Neural cell (in vitro differentiated cells): ENCODE data around the gene CDH4. TPM values are rescaled to one million over a fixed set of nuclear protein-coding genes. Genes with fewer than 3 reads are reported as not detected.

Experiments used
- H2AFZ ChIP-seq: fragments of 200-600, 300-800 bp; sonication (generic), shearing (Covaris generic); 2 replicates; pipeline ENCODE4 v1.6.0; 2014; ENCODE audit warnings: low read depth, mild to moderate bottlenecking, antibody characterized with exemption, low read length, moderate library complexity
- H3F3A ChIP-seq: fragments of 200-600 bp; shearing (Covaris generic); 2 replicates; pipeline ENCODE4 v1.6.1; 2016; ENCODE audit warnings: mild to moderate bottlenecking, moderate library complexity, mixed read lengths, antibody characterized with exemption, low read length; ENCODE audit not compliant: insufficient read depth, poor library complexity, severe bottlenecking
- H3K27ac ChIP-seq: fragments of 200-600, 300-800 bp; sonication (generic), shearing (Covaris generic); 2 replicates; pipeline ENCODE4 v1.5.1; 2014; ENCODE audit warnings: mild to moderate bottlenecking, low read length, moderate library complexity
- H3K27me3 ChIP-seq: fragments of 300-800, 200-600 bp; sonication (generic), shearing (Covaris generic); 2 replicates; pipeline ENCODE4 v1.6.0; 2014; ENCODE audit warnings: mild to moderate bottlenecking, low read depth, low read length, moderate library complexity; ENCODE audit not compliant: insufficient read depth
- H3K36me3 ChIP-seq: fragments of 300-800, 200-600 bp; sonication (generic), shearing (Covaris generic); 2 replicates; pipeline ENCODE4 v1.5.1; 2014; ENCODE audit warnings: mild to moderate bottlenecking, antibody characterized with exemption, low read length, moderate library complexity; ENCODE audit not compliant: insufficient read depth
- H3K4me2 ChIP-seq: fragments of 300-800, 200-600 bp; sonication (generic), shearing (Covaris generic); 2 replicates; pipeline ENCODE4 v1.6.0; 2014; ENCODE audit warnings: mild to moderate bottlenecking, low read length
- H3K4me3 ChIP-seq: fragments of 300-800, 200-600 bp; sonication (generic), shearing (Covaris generic); 2 replicates; pipeline ENCODE4 v1.5.1; 2014; ENCODE audit warnings: mild to moderate bottlenecking, low read length, moderate library complexity
- H3K79me2 ChIP-seq: fragments of 200-600 bp; shearing (Covaris generic); replicated peaks from 2 replicates; pipeline ENCODE4 v1.6.0; 2014; ENCODE audit warnings: mild to moderate bottlenecking, low read length, moderate library complexity; ENCODE audit not compliant: insufficient read depth
- H3K9ac ChIP-seq: fragments of 300-800, 200-600 bp; sonication (generic), shearing (Covaris generic); 2 replicates; pipeline ENCODE4 v1.6.1; 2016; ENCODE audit warnings: mild to moderate bottlenecking, low read length, mixed read lengths
- H3K9me2 ChIP-seq: fragments of 200-600 bp; shearing (Covaris generic); 2 replicates; pipeline ENCODE4 v1.6.1; 2016; ENCODE audit warnings: mild to moderate bottlenecking, low read length, mixed read lengths; ENCODE audit not compliant: insufficient read depth
- H3K9me3 ChIP-seq: fragments of 200-600, 300-800 bp; sonication (generic), shearing (Covaris generic); 2 replicates; pipeline ENCODE4 v1.6.1; 2016; ENCODE audit warnings: mild to moderate bottlenecking, mixed run types, low read length, moderate library complexity, mixed read lengths
- H4K20me1 ChIP-seq: fragments of 200-600 bp; shearing (Covaris generic); 2 replicates; pipeline ENCODE4 v1.6.1; 2016; ENCODE audit warnings: mild to moderate bottlenecking, mixed run types; ENCODE audit not compliant: insufficient read depth
- EP300 ChIP-seq: fragments of 450-650 bp; conservative IDR thresholded peaks from 2 replicates; pipeline ENCODE4 v1.6.1; 2014; ENCODE audit warnings: antibody characterized with exemption, mild to moderate bottlenecking, moderate library complexity; ENCODE audit not compliant: poor library complexity, severe bottlenecking
- EZH2 ChIP-seq: fragments of 200-600, 300-800 bp; shearing (Covaris generic), sonication (generic); IDR thresholded peaks from 2 replicates; pipeline ENCODE4 v1.6.1; 2014; ENCODE audit warnings: antibody characterized with exemption, low read length, borderline replicate concordance, mild to moderate bottlenecking; ENCODE audit not compliant: insufficient read depth, poor library complexity, severe bottlenecking
- MXI1 ChIP-seq: fragments of 450-650 bp; conservative IDR thresholded peaks from 2 replicates; pipeline ENCODE4 v1.6.1; 2014; ENCODE audit warnings: antibody characterized with exemption, mild to moderate bottlenecking; ENCODE audit not compliant: poor library complexity, severe bottlenecking
- POLR2AphosphoS5 ChIP-seq: IDR thresholded peaks from 2 replicates; pipeline ENCODE4 v1.6.1; 2012
- RAD21 ChIP-seq: fragments of 450-650 bp; conservative IDR thresholded peaks from 2 replicates; pipeline ENCODE4 v1.6.1; 2014; ENCODE audit warnings: antibody characterized with exemption, mild to moderate bottlenecking, moderate library complexity
- SMC3 ChIP-seq: fragments of 450-650 bp; conservative IDR thresholded peaks from 2 replicates; pipeline ENCODE4 v1.6.1; 2014; ENCODE audit warnings: antibody characterized with exemption, mild to moderate bottlenecking, moderate library complexity; ENCODE audit not compliant: poor library complexity
- TAF1 ChIP-seq: IDR thresholded peaks from 2 replicates; pipeline ENCODE4 v1.6.1; 2012; ENCODE audit warnings: low read depth
- polyA plus RNA-seq: library from polyadenylated mRNA; depleted of rRNA; stranded (reverse); fragments of >200 nt; gene quantifications from 2 replicates; pipeline ENCODE4 v1.2.3, GENCODE V29; 2014
- TF ChIP-seq, protein P1 (sequence below): fragments of 450-650 bp; IDR thresholded peaks from 2 replicates; pipeline ENCODE4 v1.5.1; 2014; ENCODE audit warnings: antibody characterized with exemption, mild to moderate bottlenecking, moderate library complexity; ENCODE audit not compliant: poor library complexity, severe bottlenecking
- TF ChIP-seq, protein P2 (sequence below): IDR thresholded peaks from 2 replicates; pipeline ENCODE4 v1.6.1; 2012; ENCODE audit warnings: borderline replicate concordance

Gene CDH4
- polyA plus RNA-seq, 1 donor from 2014 or later: 24.6 TPM

DNA sequence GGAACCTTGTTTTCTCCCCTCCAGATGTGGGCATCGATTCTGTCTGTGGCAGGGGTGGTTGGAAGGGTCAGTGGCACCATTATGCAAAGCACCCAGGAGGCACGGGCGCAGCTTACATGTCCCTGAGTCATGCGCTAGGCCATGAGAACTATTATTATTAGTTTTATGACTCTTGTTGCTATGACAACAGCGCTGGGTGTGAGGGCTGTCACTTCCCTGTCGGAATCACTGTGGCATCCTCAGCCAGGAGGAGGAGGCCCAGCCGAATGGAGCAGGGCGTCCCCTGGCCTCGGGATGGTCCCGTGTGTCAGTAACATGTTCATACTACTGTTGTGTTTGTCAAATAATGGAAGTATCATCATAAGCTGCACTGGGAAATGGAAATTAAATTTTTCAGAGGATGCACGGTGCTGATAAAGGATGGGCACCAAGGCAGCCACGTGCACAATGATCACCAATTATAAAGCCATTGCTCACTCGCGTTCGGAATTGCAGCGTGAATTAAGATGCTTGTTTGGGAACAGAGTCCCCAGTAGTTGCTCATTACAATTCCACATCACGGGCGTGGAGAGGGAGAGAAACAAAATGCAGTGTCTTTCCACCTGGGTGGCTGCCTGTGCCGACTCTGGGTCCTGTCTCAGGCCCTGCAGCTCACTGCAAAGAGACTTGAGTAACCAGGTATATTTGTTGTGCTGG, 247.9 kb downstream of the CDH4 start:
- Histone ChIP-seq H3K36me3 (peaks cover 6% of the 10 kb centered on the region), H3K9me2 (no peaks in the 10 kb centered on the region), H3K79me2 (no peaks in the 10 kb centered on the region), H3K27ac (peak overlapping the region; percentile 79), H2AFZ (no peak overlapping the region), H3K4me2 (no peak overlapping the region), H3K27me3 (no peaks in the 10 kb centered on the region), H3K9ac (peak overlapping the region; percentile 47), H3F3A (no peaks in the 10 kb centered on the region), H3K9me3 (no peaks in the 10 kb centered on the region), H4K20me1 (no peaks in the 10 kb centered on the region), H3K4me3 (peak overlapping the region; percentile 21)
- TF ChIP-seq TAF1 (no peak), POLR2AphosphoS5 (peak; percentile 42), RAD21 (no peak), MXI1 (peak; percentile 20), EP300 (peak; percentile 19), SMC3 (no peak)
- TF ChIP-seq, protein P1, sequence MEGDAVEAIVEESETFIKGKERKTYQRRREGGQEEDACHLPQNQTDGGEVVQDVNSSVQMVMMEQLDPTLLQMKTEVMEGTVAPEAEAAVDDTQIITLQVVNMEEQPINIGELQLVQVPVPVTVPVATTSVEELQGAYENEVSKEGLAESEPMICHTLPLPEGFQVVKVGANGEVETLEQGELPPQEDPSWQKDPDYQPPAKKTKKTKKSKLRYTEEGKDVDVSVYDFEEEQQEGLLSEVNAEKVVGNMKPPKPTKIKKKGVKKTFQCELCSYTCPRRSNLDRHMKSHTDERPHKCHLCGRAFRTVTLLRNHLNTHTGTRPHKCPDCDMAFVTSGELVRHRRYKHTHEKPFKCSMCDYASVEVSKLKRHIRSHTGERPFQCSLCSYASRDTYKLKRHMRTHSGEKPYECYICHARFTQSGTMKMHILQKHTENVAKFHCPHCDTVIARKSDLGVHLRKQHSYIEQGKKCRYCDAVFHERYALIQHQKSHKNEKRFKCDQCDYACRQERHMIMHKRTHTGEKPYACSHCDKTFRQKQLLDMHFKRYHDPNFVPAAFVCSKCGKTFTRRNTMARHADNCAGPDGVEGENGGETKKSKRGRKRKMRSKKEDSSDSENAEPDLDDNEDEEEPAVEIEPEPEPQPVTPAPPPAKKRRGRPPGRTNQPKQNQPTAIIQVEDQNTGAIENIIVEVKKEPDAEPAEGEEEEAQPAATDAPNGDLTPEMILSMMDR: no peak

GRCh38 chr20:61500791-61501321, 248.8 kb downstream of the CDH4 start:
- Histone ChIP-seq H3K9ac (peak overlapping the region; percentile 47), H2AFZ (no peak overlapping the region), H3K27ac (peak overlapping the region; percentile 79)

More at GRCh38 chr20:61500791-61501321, 248.8 kb downstream of the CDH4 start:
- Histone ChIP-seq H3K9me3 (no peaks in the 10 kb centered on the region), H3K79me2 (no peaks in the 10 kb centered on the region), H3K36me3 (peaks cover 6% of the 10 kb centered on the region), H4K20me1 (no peaks in the 10 kb centered on the region), H3F3A (no peaks in the 10 kb centered on the region), H3K27me3 (no peaks in the 10 kb centered on the region), H3K4me3 (peak overlapping the region; percentile 21), H3K9me2 (no peaks in the 10 kb centered on the region), H3K4me2 (no peak overlapping the region)
- TF ChIP-seq TAF1: peak; percentile 34
- TF ChIP-seq RAD21: peak; percentile 53
- TF ChIP-seq EZH2: no peak
- TF ChIP-seq, protein P1: no peak
- peak; percentile 42 for TF ChIP-seq POLR2AphosphoS5
- TF ChIP-seq EP300: peak; percentile 60
- TF ChIP-seq SMC3: peak; percentile 39
- TF ChIP-seq, protein P2, sequence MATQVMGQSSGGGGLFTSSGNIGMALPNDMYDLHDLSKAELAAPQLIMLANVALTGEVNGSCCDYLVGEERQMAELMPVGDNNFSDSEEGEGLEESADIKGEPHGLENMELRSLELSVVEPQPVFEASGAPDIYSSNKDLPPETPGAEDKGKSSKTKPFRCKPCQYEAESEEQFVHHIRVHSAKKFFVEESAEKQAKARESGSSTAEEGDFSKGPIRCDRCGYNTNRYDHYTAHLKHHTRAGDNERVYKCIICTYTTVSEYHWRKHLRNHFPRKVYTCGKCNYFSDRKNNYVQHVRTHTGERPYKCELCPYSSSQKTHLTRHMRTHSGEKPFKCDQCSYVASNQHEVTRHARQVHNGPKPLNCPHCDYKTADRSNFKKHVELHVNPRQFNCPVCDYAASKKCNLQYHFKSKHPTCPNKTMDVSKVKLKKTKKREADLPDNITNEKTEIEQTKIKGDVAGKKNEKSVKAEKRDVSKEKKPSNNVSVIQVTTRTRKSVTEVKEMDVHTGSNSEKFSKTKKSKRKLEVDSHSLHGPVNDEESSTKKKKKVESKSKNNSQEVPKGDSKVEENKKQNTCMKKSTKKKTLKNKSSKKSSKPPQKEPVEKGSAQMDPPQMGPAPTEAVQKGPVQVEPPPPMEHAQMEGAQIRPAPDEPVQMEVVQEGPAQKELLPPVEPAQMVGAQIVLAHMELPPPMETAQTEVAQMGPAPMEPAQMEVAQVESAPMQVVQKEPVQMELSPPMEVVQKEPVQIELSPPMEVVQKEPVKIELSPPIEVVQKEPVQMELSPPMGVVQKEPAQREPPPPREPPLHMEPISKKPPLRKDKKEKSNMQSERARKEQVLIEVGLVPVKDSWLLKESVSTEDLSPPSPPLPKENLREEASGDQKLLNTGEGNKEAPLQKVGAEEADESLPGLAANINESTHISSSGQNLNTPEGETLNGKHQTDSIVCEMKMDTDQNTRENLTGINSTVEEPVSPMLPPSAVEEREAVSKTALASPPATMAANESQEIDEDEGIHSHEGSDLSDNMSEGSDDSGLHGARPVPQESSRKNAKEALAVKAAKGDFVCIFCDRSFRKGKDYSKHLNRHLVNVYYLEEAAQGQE: peak; percentile 52
